ENCODE measurements around the gene GRID1.

DNA sequence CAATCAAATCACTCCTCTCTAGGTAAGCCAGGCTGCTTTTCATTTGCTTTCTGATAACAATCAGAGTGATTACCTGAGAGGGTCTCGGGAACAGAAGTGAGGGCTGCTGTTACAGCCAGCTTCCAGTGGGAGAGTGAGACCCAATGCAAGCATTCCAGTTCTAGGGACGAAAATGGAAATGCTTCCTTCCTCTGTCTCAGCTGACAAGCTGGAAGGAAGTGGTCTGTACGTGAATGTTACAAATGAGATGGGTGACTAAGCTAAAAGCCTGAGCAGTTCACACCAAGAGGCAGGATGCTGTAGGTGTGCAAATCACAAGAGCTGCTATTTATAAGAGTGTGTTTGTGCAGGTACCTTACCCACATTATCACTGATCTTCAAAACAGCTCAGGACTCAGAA, 772.4 kb downstream of the GRID1 start:
- no peak for TF ChIP-seq YY1 (IDR thresholded peaks at IDR 0.05; ENCODE audit: insufficient read depth, insufficient read length)
- no peak for TF ChIP-seq ZNF274 (IDR thresholded peaks at IDR 0.05; ENCODE audit: low read depth, low read length)
- TF ChIP-seq SUZ12 (IDR thresholded peaks at IDR 0.05; ENCODE audit: extremely low read depth, insufficient read depth, insufficient read length) = no peak
